H1 (cell line): Measurements from ENCODE around the gene LRP3. TPM values are rescaled to one million over a fixed set of nuclear protein-coding genes. Genes with fewer than 3 reads are reported as not detected.

Experiments
- CTCF ChIA-PET: fragments of 300-600 bp; sonication (Branson Sonifier 250); formaldehyde crosslinking; loops from one replicate; lab custom pipeline; 2021; ENCODE audit not compliant: partially characterized antibody; lab: Charles Lee
- POLR2A ChIA-PET: fragments of 300-600 bp; sonication (Branson Sonifier 250); formaldehyde crosslinking; loops from one replicate; lab custom pipeline; 2021; ENCODE audit warnings: inconsistent platforms; ENCODE audit not compliant: partially characterized antibody; lab: Charles Lee
- DNase-seq, 2 experiments: peaks; one replicate each; pipeline versions ENCODE4 v3.0.0 to v3.0.0-alpha.2; 2010 to 2022; ENCODE audit warnings: low spot score in 2 of 2, low read depth in 1 of 2, mixed read lengths in 1 of 2
- FAIRE-seq: peaks from 2 replicates; lab custom pipeline; 2011; peaks lifted over from hg19 to GRCh38; lab: Jason Lieb, UNC
- H2AFZ ChIP-seq: 2 replicates; pipeline ENCODE4 v1.8.1; 2012; ENCODE audit warnings: low read length, inconsistent platforms
- H2AK5ac ChIP-seq: 2 replicates; pipeline ENCODE4 v1.6.1; 2013; ENCODE audit warnings: low read depth, low read length
- H2BK120ac ChIP-seq: replicated peaks from 2 replicates; pipeline ENCODE3; 2013; ENCODE audit warnings: low read depth, low read length, inconsistent platforms
- H2BK12ac ChIP-seq: 2 replicates; pipeline ENCODE4 v1.6.1; 2013; ENCODE audit warnings: low read depth, low read length
- H2BK15ac ChIP-seq: 2 replicates; pipeline ENCODE4 v1.6.1; 2013; ENCODE audit warnings: low read length
- H2BK20ac ChIP-seq: 2 replicates; pipeline ENCODE4 v1.6.1; 2013; ENCODE audit warnings: low read length
- H2BK5ac ChIP-seq: 2 replicates; pipeline ENCODE4 v1.6.1; 2013; ENCODE audit warnings: low read depth, low read length
- H3K14ac ChIP-seq: 2 replicates; pipeline ENCODE4 v1.6.1; 2013; ENCODE audit warnings: inconsistent platforms; ENCODE audit not compliant: insufficient read length
- H3K18ac ChIP-seq: 2 replicates; pipeline ENCODE4 v1.6.1; 2013; ENCODE audit warnings: low read length; ENCODE audit errors: extremely low read depth
- H3K23ac ChIP-seq: 2 replicates; pipeline ENCODE4 v1.6.1; 2013; ENCODE audit warnings: inconsistent platforms; ENCODE audit not compliant: insufficient read length
- H3K23me2 ChIP-seq: 2 replicates; pipeline ENCODE4 v1.6.1; 2013; ENCODE audit warnings: low read depth, low read length
- H3K27ac ChIP-seq: 2 replicates; pipeline ENCODE4 v1.6.1; 2011; ENCODE audit warnings: low read depth, low read length, inconsistent platforms
- H3K27me3 ChIP-seq, 4 experiments: replicated peaks in 1 of 4; 1 replicate in 1 of 4; 2 replicates in 3 of 4; pipeline versions ENCODE4 v1.6.1 to v1.8.1; 2011 to 2013; ENCODE audit warnings: low read length in 3 of 4, mild to moderate bottlenecking in 3 of 4, inconsistent platforms in 2 of 4, mixed read lengths in 2 of 4, moderate library complexity in 1 of 4; ENCODE audit not compliant: control insufficient read depth in 3 of 4, insufficient read depth in 3 of 4; ENCODE audit errors: extremely low read depth in 1 of 4
- H3K36me3 ChIP-seq, 4 experiments: 2 replicates each; pipeline versions ENCODE4 v1.6.1 to v1.8.1; 2011 to 2013; ENCODE audit warnings: mild to moderate bottlenecking in 4 of 4, low read length in 3 of 4, moderate library complexity in 2 of 4, control low read depth in 1 of 4, inconsistent platforms in 1 of 4; ENCODE audit not compliant: insufficient read depth in 4 of 4, control insufficient read depth in 2 of 4
- H3K4ac ChIP-seq: replicated peaks from 2 replicates; pipeline ENCODE3; 2013; ENCODE audit warnings: low read length, low read depth, mixed read lengths, inconsistent platforms; ENCODE audit not compliant: insufficient read length
- H3K4me1 ChIP-seq, 4 experiments: replicated peaks in 1 of 4; 1 replicate in 1 of 4; 2 replicates in 3 of 4; pipeline versions ENCODE4 v1.6.1 to v1.8.1; 2011 to 2013; ENCODE audit warnings: low read length in 3 of 4, inconsistent platforms in 2 of 4, mixed read lengths in 1 of 4; ENCODE audit not compliant: insufficient read depth in 4 of 4, control insufficient read depth in 3 of 4
- H3K4me2 ChIP-seq, 2 experiments: 2 replicates each; pipeline versions ENCODE4 v1.6.1 to v1.8.1; 2011 to 2013; ENCODE audit warnings: low read depth in 2 of 2, low read length in 2 of 2, control low read depth in 1 of 2, inconsistent platforms in 1 of 2, mild to moderate bottlenecking in 1 of 2; ENCODE audit not compliant: insufficient read depth in 1 of 2
- H3K4me3 ChIP-seq, 4 experiments: fragments of 200-600, 300-600 bp in 1 of 4; sonication (generic), shearing (Covaris generic), sonication (Bioruptor Twin) in 1 of 4; 2 replicates each; pipeline versions ENCODE4 v1.5.1 to v1.8.1; 2011 to 2016; ENCODE audit warnings: low read length in 4 of 4, low read depth in 3 of 4, control low read depth in 2 of 4, inconsistent platforms in 2 of 4, mild to moderate bottlenecking in 2 of 4, mixed read lengths in 1 of 4, moderate library complexity in 1 of 4; ENCODE audit not compliant: insufficient read depth in 2 of 4; ENCODE audit errors: extremely low read depth in 1 of 4
- H3K56ac ChIP-seq: replicated peaks from 2 replicates; pipeline ENCODE3; 2013; ENCODE audit warnings: low read depth, mild to moderate bottlenecking, mixed read lengths, low read length, inconsistent platforms; ENCODE audit not compliant: insufficient read length
- H3K79me1 ChIP-seq: 2 replicates; pipeline ENCODE4 v1.6.1; 2013; ENCODE audit warnings: low read depth, low read length, control low read depth
- H3K79me2 ChIP-seq, 2 experiments: 2 replicates each; pipeline versions ENCODE4 v1.6.1 to v1.8.1; 2012 to 2013; ENCODE audit warnings: low read length in 2 of 2, mild to moderate bottlenecking in 2 of 2, inconsistent platforms in 1 of 2; ENCODE audit not compliant: insufficient read depth in 2 of 2, control insufficient read depth in 1 of 2
- H3K9ac ChIP-seq, 4 experiments: replicated peaks in 1 of 4; 1 replicate in 1 of 4; 2 replicates in 3 of 4; pipeline versions ENCODE4 v1.6.1 to v1.8.1; 2011 to 2013; ENCODE audit warnings: low read depth in 3 of 4, low read length in 3 of 4, control low read depth in 2 of 4, mild to moderate bottlenecking in 2 of 4, moderate library complexity in 2 of 4, inconsistent platforms in 1 of 4; ENCODE audit errors: extremely low read depth in 1 of 4
- H3K9me3 ChIP-seq, 2 experiments: 2 replicates each; pipeline versions ENCODE4 v1.6.1 to v1.8.1; 2012 to 2013; ENCODE audit warnings: mild to moderate bottlenecking in 2 of 2, moderate library complexity in 2 of 2, control low read depth in 1 of 2, inconsistent platforms in 1 of 2, low read depth in 1 of 2, low read length in 1 of 2, mixed read lengths in 1 of 2; ENCODE audit not compliant: insufficient read depth in 2 of 2
- H4K20me1 ChIP-seq, 2 experiments: replicated peaks in 1 of 2; 2 replicates each; pipeline versions ENCODE3 to v1.8.1; 2011 to 2013; ENCODE audit warnings: inconsistent platforms in 2 of 2, low read length in 2 of 2, mild to moderate bottlenecking in 1 of 2; ENCODE audit not compliant: insufficient read depth in 2 of 2, control insufficient read depth in 1 of 2
- H4K5ac ChIP-seq: 2 replicates; pipeline ENCODE4 v1.6.1; 2013; ENCODE audit warnings: low read length, low read depth, mixed read lengths, inconsistent platforms; ENCODE audit not compliant: insufficient read length
- H4K8ac ChIP-seq: 2 replicates; pipeline ENCODE4 v1.8.0; 2013; ENCODE audit warnings: mild to moderate bottlenecking, moderate library complexity, low read length, inconsistent platforms; ENCODE audit not compliant: insufficient read depth; ENCODE audit errors: extremely low read depth
- H4K91ac ChIP-seq: replicated peaks from 2 replicates; pipeline ENCODE3; 2013; ENCODE audit warnings: low read length, mixed read lengths, inconsistent platforms; ENCODE audit not compliant: insufficient read length
- BCL11A ChIP-seq, 2 experiments: IDR thresholded peaks; one replicate each; pipeline ENCODE4 v1.6.1; 2011; ENCODE audit warnings: low read depth in 2 of 2, low read length in 2 of 2, mild to moderate bottlenecking in 2 of 2
- CHD2 ChIP-seq: IDR thresholded peaks from 2 replicates; pipeline ENCODE4 v1.6.1; 2012; ENCODE audit warnings: low read length, improper control_type of control experiment
- GABPA ChIP-seq: IDR thresholded peaks from 2 replicates; pipeline ENCODE4 v1.6.1; 2011; ENCODE audit warnings: mild to moderate bottlenecking, low read length, moderate library complexity, borderline replicate concordance; ENCODE audit not compliant: insufficient read depth
- HDAC2 ChIP-seq, 2 experiments: fragments of 300-600 bp in 1 of 2; sonication (generic) in 1 of 2; IDR thresholded peaks; 2 replicates each; pipeline ENCODE4 v1.6.1; 2011 to 2012; ENCODE audit warnings: low read depth in 2 of 2, low read length in 2 of 2, mild to moderate bottlenecking in 2 of 2, moderate library complexity in 2 of 2, borderline replicate concordance in 1 of 2, inconsistent platforms in 1 of 2
- JUN ChIP-seq: IDR thresholded peaks from 2 replicates; pipeline ENCODE4 v1.6.1; 2011; ENCODE audit warnings: low read depth, mild to moderate bottlenecking, improper control_type of control experiment, low read length
- MAX ChIP-seq: IDR thresholded peaks from 2 replicates; pipeline ENCODE4 v1.6.1; 2012; ENCODE audit warnings: inconsistent platforms
- NRF1 ChIP-seq: IDR thresholded peaks from 2 replicates; pipeline ENCODE4 v1.6.1; 2011; ENCODE audit warnings: mild to moderate bottlenecking, low read depth, low read length, improper control_type of control experiment
- POLR2A ChIP-seq, 2 experiments: IDR thresholded peaks; 1 replicate in 1 of 2; 2 replicates in 1 of 2; pipeline ENCODE4 v1.6.1; 2011; ENCODE audit warnings: low read depth in 2 of 2, low read length in 2 of 2, mild to moderate bottlenecking in 2 of 2; ENCODE audit errors: control extremely low read depth in 1 of 2
- POU5F1 ChIP-seq: IDR thresholded peaks from 2 replicates; pipeline ENCODE4 v1.6.1; 2011; ENCODE audit warnings: low read depth, mild to moderate bottlenecking, low read length, moderate library complexity
- SP2 ChIP-seq: IDR thresholded peaks from 2 replicates; pipeline ENCODE4 v1.6.1; 2012; ENCODE audit warnings: mild to moderate bottlenecking, low read length, inconsistent platforms
- TCF12 ChIP-seq: IDR thresholded peaks from 2 replicates; pipeline ENCODE4 v1.6.1; 2011; ENCODE audit warnings: low read depth, mild to moderate bottlenecking, low read length
- WGBS, 2 experiments: shearing (Covaris generic) in 1 of 2; methylation state at CpG; one replicate each; pipeline versions ENCODE4 v1.1.6 to v1.1.7; 2013 to 2015; ENCODE audit warnings: low lambda C conversion rate in 2 of 2, mixed read lengths in 2 of 2, inconsistent platforms in 1 of 2, low coverage in 1 of 2, missing lambda C conversion rate in 1 of 2; ENCODE audit not compliant: insufficient replicate concordance in 2 of 2, insufficient coverage in 1 of 2, insufficient read length in 1 of 2; ENCODE audit errors: extremely low coverage in 1 of 2, missing lambda C conversion rate in 1 of 2; 5-methylcytosine and 5-hydroxymethylcytosine counted together
- polyA plus RNA-seq, 7 experiments: library from polyadenylated mRNA; depleted of rRNA in 3 of 7; stranded (reverse) in 5 of 7; unstranded in 2 of 7; fragments of >200 nt in 5 of 7; fragments of 200-250 nt in 2 of 7; gene quantifications; 1 replicate in 5 of 7; 2 replicates in 1 of 7; 4 replicates in 1 of 7; pipeline versions ENCODE4 v1.2.1 to v1.2.3, GENCODE V29; 2011 to 2013; ENCODE audit warnings: missing spikeins in 2 of 7, mixed read lengths in 2 of 7
- total RNA-seq: library from RNA; stranded (reverse); fragmentation: NEBNext Ultra II Directional; extraction: Animal tissue kit (Norgen Biotek cat#: 25700); gene quantifications from 2 replicates; pipeline ENCODE4 v1.2.1, GENCODE V29; 2021

The LRP3 gene
- total and polyA plus RNA-seq, 2 of the 8 experiments (the other 6 are each of a cell fraction or from before 2014, with no cell fraction given): 30.3 to 33.7 TPM

GRCh38 chr19:33234092-33234491 lies 40.0 kb downstream of the LRP3 start:
- WGBS, 2 experiments: 90% methylated on average over 6 of the region's 8 CpGs; no CpG with 5 or more reads in 1 of the 2 experiments
- H3K23me2 ChIP-seq: peaks cover 9% of the 10 kb centered on the region
- H3K9ac ChIP-seq: no peak overlapping the region
- H3K4me3 ChIP-seq: no peak overlapping the region
- H3K4me1 ChIP-seq: no peaks in the 10 kb centered on the region; a peak in 1 of 7 replicates
- POLR2A ChIA-PET: no interaction called here
- H3K4me2 ChIP-seq: no peak overlapping the region
- H3K4ac ChIP-seq: no peak overlapping the region
- H4K8ac ChIP-seq: no peak overlapping the region
- DNase-seq (no peak), FAIRE-seq (no peak)
- no peak overlapping the region for H3K27ac ChIP-seq
- no peaks in the 10 kb centered on the region for H3K79me1 ChIP-seq
- no peak overlapping the region for H4K5ac ChIP-seq
- no peaks in the 10 kb centered on the region for H3K36me3 ChIP-seq
- no peak overlapping the region for H3K18ac ChIP-seq
- no peak overlapping the region for H3K14ac ChIP-seq
- no peak for TF ChIP-seq BCL11A (IDR thresholded peaks at IDR 0.05; ENCODE audit: low read depth in 2 of 2, low read length in 2 of 2)
- TF ChIP-seq TCF12: no peak
- TF ChIP-seq POU5F1: no peak
- no peak for TF ChIP-seq POLR2A (IDR thresholded peaks at IDR 0.05; ENCODE audit: control extremely low read depth in 1 of 2, low read depth in 2 of 2, low read length in 2 of 2)
- TF ChIP-seq CHD2: no peak
- TF ChIP-seq HDAC2 (IDR thresholded peaks at IDR 0.05; ENCODE audit: borderline replicate concordance in 1 of 2, low read depth in 2 of 2, low read length in 2 of 2): no peak
- no peak for TF ChIP-seq SP2
- TF ChIP-seq GABPA: no peak
- TF ChIP-seq JUN: no peak
- TF ChIP-seq MAX: no peak
- no peak for TF ChIP-seq NRF1
- CTCF ChIA-PET: interaction anchor here (0.6 to 15.1 kb wide), 7 partner anchors 10 to 182 kb away, joined by 3 to 426 read pairs (median 12); partner anchors contain the start of gene SLC7A10
- no peaks in the 10 kb centered on the region for H3K9me3 ChIP-seq
- no peak overlapping the region for H3K56ac ChIP-seq
- no peak overlapping the region for H2BK5ac ChIP-seq
- no peak overlapping the region for H3K23ac ChIP-seq
- no peak overlapping the region for H2AK5ac ChIP-seq
- no peak overlapping the region for H2BK15ac ChIP-seq
- H3K79me2 ChIP-seq: no peaks in the 10 kb centered on the region
- H3K27me3 ChIP-seq: no peaks in the 10 kb centered on the region
- H2AFZ ChIP-seq: no peak overlapping the region
- no peak overlapping the region for H4K91ac ChIP-seq
- H2BK12ac ChIP-seq: no peak overlapping the region
- no peak overlapping the region for H2BK120ac ChIP-seq
- no peak overlapping the region for H2BK20ac ChIP-seq
- peaks cover 0 to 6% of the 10 kb centered on the region in 2 experiments for H4K20me1 ChIP-seq
